CD4-positive, alpha-beta T cell (primary cell): Measurements from ENCODE around the gene SNTG2. TPM values are rescaled to one million over a fixed set of nuclear protein-coding genes. Genes with fewer than 3 reads are reported as not detected.

ENCODE experiments used
- ATAC-seq: fragments of 200-7000 bp; cut with Tn5 transposase; one replicate; pipeline ENCODE4 v1.10.0; 2022; ENCODE audit warnings: mild to moderate bottlenecking; ENCODE audit not compliant: poor library complexity
- CTCF ChIA-PET: fragments of 350-600 bp; sonication (Branson Sonifier 250); formaldehyde crosslinking; loops from one replicate; lab custom pipeline; 2021; ENCODE audit warnings: antibody characterized with exemption, inconsistent platforms; lab: Charles Lee
- POLR2A ChIA-PET: fragments of 350-600 bp; sonication (Branson Sonifier 250); formaldehyde crosslinking; loops from one replicate; lab custom pipeline; 2021; ENCODE audit warnings: antibody characterized with exemption, inconsistent platforms; lab: Charles Lee
- DNase-seq, 14 experiments: peaks; one replicate each; pipeline ENCODE4 v3.0.0-alpha.2; 2013 to 2020; ENCODE audit warnings: mixed read lengths in 2 of 14
- H3K27ac ChIP-seq, 2 donors: one replicate each; pipeline versions ENCODE4 v1.5.1 to v1.7.0; 2013; ENCODE audit warnings: low read length in 2 of 2, low read depth in 1 of 2, mild to moderate bottlenecking in 1 of 2
- H3K27me3 ChIP-seq, 2 experiments: 1 replicate in 1 of 2; 2 replicates in 1 of 2; pipeline versions ENCODE4 v1.6.1 to v1.7.0; 2013; ENCODE audit warnings: low read length in 2 of 2, control low read depth in 1 of 2, mild to moderate bottlenecking in 1 of 2, moderate library complexity in 1 of 2; ENCODE audit not compliant: insufficient read depth in 2 of 2, control insufficient read depth in 1 of 2
- H3K36me3 ChIP-seq: one replicate; pipeline ENCODE4 v1.6.1; 2013; ENCODE audit warnings: low read length, control low read depth; ENCODE audit not compliant: insufficient read depth
- H3K4me1 ChIP-seq: one replicate; pipeline ENCODE4 v1.6.1; 2013; ENCODE audit warnings: low read length, control low read depth; ENCODE audit not compliant: insufficient read depth
- H3K4me3 ChIP-seq: one replicate; pipeline ENCODE4 v1.5.1; 2013; ENCODE audit warnings: mild to moderate bottlenecking, low read length, moderate library complexity
- H3K9me3 ChIP-seq, 2 experiments: 1 replicate in 1 of 2; 2 replicates in 1 of 2; pipeline versions ENCODE4 v1.6.1 to v1.7.0; 2013; ENCODE audit warnings: low read length in 2 of 2, mild to moderate bottlenecking in 2 of 2, control low read depth in 1 of 2, moderate library complexity in 1 of 2; ENCODE audit not compliant: control insufficient read depth in 1 of 2, insufficient read depth in 1 of 2
- H3K27ac Mint-ChIP-seq: one replicate; pipeline ENCODE4 v1.8.0; 2020; ENCODE audit warnings: mixed read lengths
- H3K27me3 Mint-ChIP-seq: one replicate; pipeline ENCODE4 v1.8.0; 2021; ENCODE audit warnings: mixed read lengths
- H3K36me3 Mint-ChIP-seq: one replicate; pipeline ENCODE4 v1.8.0; 2021; ENCODE audit warnings: low read depth, mixed read lengths
- H3K4me1 Mint-ChIP-seq: one replicate; pipeline ENCODE4 v1.8.0; 2021; ENCODE audit warnings: low read depth, mixed read lengths
- H3K4me3 Mint-ChIP-seq: one replicate; pipeline ENCODE4 v1.8.0; 2020; ENCODE audit warnings: mild to moderate bottlenecking, mixed read lengths
- H3K9me3 Mint-ChIP-seq: one replicate; pipeline ENCODE4 v1.8.0; 2020; ENCODE audit warnings: mixed read lengths
- CTCF ChIP-seq: fragments of 200-600 bp; IDR thresholded peaks from one replicate; pipeline ENCODE4 v1.8.0; 2022; ENCODE audit warnings: antibody characterized with exemption, mild to moderate bottlenecking
- intact Hi-C, 2 experiments: fragments of 100-400 bp; cut with DNase I in 1 of 2; cut with micrococcal nuclease in 1 of 2; formaldehyde crosslinking; loops; one replicate each; pipeline versions ENCODE4 v1.15.1 to v1.9.0; 2023 to 2025; cut with DNase I, micrococcal nuclease
- total RNA-seq, 174 experiments: library from RNA in 2 of 174; stranded (reverse) in 2 of 174; gene quantifications; one replicate each; pipeline ENCODE4 v1.2.3 and lab custom pipeline; 2021 to 2026

Gene SNTG2
- total RNA-seq, 2 experiments from 2014 or later: 1.1 to 1.5 TPM

GRCh38 chr2:1406434-1406833 lies 455.8 kb downstream of the SNTG2 start:
- Mint-ChIP-seq H3K27me3 (no peaks in the 10 kb centered on the region), H3K27ac (no peak overlapping the region), H3K4me1 (no peaks in the 10 kb centered on the region), H3K9me3 (peaks cover 4% of the 10 kb centered on the region), H3K4me3 (no peak overlapping the region), H3K36me3 (no peaks in the 10 kb centered on the region)
- H3K9me3 ChIP-seq: peaks cover 0 to 18% of the 10 kb centered on the region in 2 experiments
- ATAC-seq (no peak), DNase-seq (no peak)
- no peaks in the 10 kb centered on the region for H3K36me3 ChIP-seq
- no peak for TF ChIP-seq CTCF
- H3K4me3 ChIP-seq: no peak overlapping the region
- POLR2A ChIA-PET: no interaction called here
- no peak overlapping the region for H3K27ac ChIP-seq
- intact Hi-C loops: no loop called here
- CTCF ChIA-PET: no interaction called here
- no peaks in the 10 kb centered on the region for H3K27me3 ChIP-seq
- H3K4me1 ChIP-seq: no peaks in the 10 kb centered on the region

GRCh38 chr2:1407950-1408675 lies 457.5 kb downstream of the SNTG2 start:
- Mint-ChIP-seq H3K36me3 (no peaks in the 10 kb centered on the region), H3K4me1 (no peaks in the 10 kb centered on the region), H3K27ac (no peak overlapping the region), H3K27me3 (no peaks in the 10 kb centered on the region), H3K9me3 (no peaks in the 10 kb centered on the region), H3K4me3 (no peak overlapping the region)
- H3K27ac ChIP-seq: no peak overlapping the region
- DNase-seq (no peak), ATAC-seq (no peak)
- POLR2A ChIA-PET: no interaction called here
- no peaks in the 10 kb centered on the region for H3K27me3 ChIP-seq
- intact Hi-C loops: no loop called here
- peaks cover 0 to 8% of the 10 kb centered on the region in 2 experiments for H3K9me3 ChIP-seq
- no peaks in the 10 kb centered on the region for H3K4me1 ChIP-seq
- no peak for TF ChIP-seq CTCF
- CTCF ChIA-PET: no interaction called here
- no peaks in the 10 kb centered on the region for H3K36me3 ChIP-seq
- H3K4me3 ChIP-seq: no peak overlapping the region

- no peak within 1 kb of the TSS for H3K27ac ChIP-seq
- Mint-ChIP-seq H3K27me3 (no peaks in the 10 kb centered on the region), H3K4me3 (no peak within 1 kb of the TSS), H3K27ac (no peak within 1 kb of the TSS), H3K9me3 (no peaks in the 10 kb centered on the region), H3K36me3 (no peaks in the 10 kb centered on the region), H3K4me1 (no peaks in the 10 kb centered on the region)
- DNase-seq (no peak), ATAC-seq (no peak)
- TF ChIP-seq CTCF: no peak
- no peaks in the 10 kb centered on the region for H3K4me1 ChIP-seq
- POLR2A ChIA-PET: no interaction called here
- no peaks in the 10 kb centered on the region for H3K9me3 ChIP-seq
- no peak within 1 kb of the TSS for H3K4me3 ChIP-seq
- intact Hi-C loops: no loop called here
- CTCF ChIA-PET: no interaction called here
- no peaks in the 10 kb centered on the region for H3K27me3 ChIP-seq
- H3K36me3 ChIP-seq: no peaks in the 10 kb centered on the region
Observed at GRCh38 chr2:1413156-1413710, 462.6 kb downstream of the SNTG2 start, which contains the start of gene TPO. TPO (plus strand) TSS chr2:1413463; CDS start chr2:1414409, 946 bp downstream.
